ENCODE data around the gene PDC.

GRCh38 chr1:186409091-186409490, 51.8 kb downstream of the PDC start:
- TF ChIP-seq ARNT (IDR thresholded peaks at IDR 0.05) (no peak), SP1 (IDR thresholded peaks at IDR 0.05) (no peak), L3MBTL2 (conservative IDR thresholded peaks at IDR 0.05) (no peak), FOXA1 (IDR thresholded peaks at IDR 0.05) (no peak)

All from HEK293T (cell line).